A549 (cell line): ENCODE data around the gene KLHL30. TPM values are rescaled to one million over a fixed set of nuclear protein-coding genes. Genes with fewer than 3 reads are reported as not detected.

Experiments used
- ATAC-seq, 2 experiments: fragments of 200-7000 bp in 1 of 2; fragments of >200 bp in 1 of 2; cut with Nextera tagmentation in 1 of 2; cut with Tn5 transposase in 1 of 2; 3 replicates each; pipeline versions ENCODE4 v1.8.0 to v1.9.1; 2018 to 2020; ENCODE audit warnings: mild to moderate bottlenecking in 1 of 2, moderate library complexity in 1 of 2
- CTCF ChIA-PET: fragments of 300-600 bp; sonication (Branson Sonifier 250); formaldehyde crosslinking; extraction: SDS; loops from one replicate; lab custom pipeline; 2021; ENCODE audit warnings: antibody characterized with exemption, inconsistent platforms; lab: Yijun Ruan, JAX
- POLR2A ChIA-PET: fragments of 350-600 bp; formaldehyde crosslinking; extraction: SDS; loops from one replicate; lab custom pipeline; 2021; ENCODE audit warnings: antibody characterized with exemption, inconsistent platforms; lab: Yijun Ruan, JAX
- DNase-seq, 2 experiments: peaks; one replicate each; pipeline versions ENCODE4 v3.0.0 to v3.0.0-alpha.2; 2011 to 2016; ENCODE audit warnings: low read depth in 1 of 2, low spot score in 1 of 2
- FAIRE-seq: peaks from 2 replicates; lab custom pipeline; 2011; peaks lifted over from hg19 to GRCh38; lab: Jason Lieb, UNC
- H3K27ac ChIP-seq, 2 experiments: fragments of >200 bp; sonication (Bioruptor Twin); formaldehyde crosslinking; 3 replicates each; pipeline ENCODE4 v1.5.1; 2016 to 2017
- H3K4me1 ChIP-seq: fragments of >200 bp; sonication (Bioruptor Twin); formaldehyde crosslinking; 3 replicates; pipeline ENCODE4 v1.6.1; 2016
- H3K4me2 ChIP-seq: fragments of >200 bp; sonication (Bioruptor Twin); formaldehyde crosslinking; 3 replicates; pipeline ENCODE4 v1.6.1; 2016
- H3K4me3 ChIP-seq: fragments of >200 bp; sonication (Bioruptor Twin); formaldehyde crosslinking; 3 replicates; pipeline ENCODE4 v1.5.1; 2016
- H3K9me3 ChIP-seq: fragments of >200 bp; sonication (Bioruptor Twin); formaldehyde crosslinking; 3 replicates; pipeline ENCODE4 v1.6.1; 2016
- ATOH8 ChIP-seq: fragments of 250-450 bp; sonication (Bioruptor Pico); IDR thresholded peaks from 2 replicates; pipeline ENCODE4 v1.5.0; 2020; ENCODE audit warnings: low read depth, mild to moderate bottlenecking, moderate library complexity
- BCL3 ChIP-seq: fragments of >200 bp; sonication (Bioruptor Twin); formaldehyde crosslinking; IDR thresholded peaks from 3 replicates; pipeline ENCODE4 v1.6.1; 2016
- BHLHE40 ChIP-seq: IDR thresholded peaks from 2 replicates; pipeline ENCODE4 v1.6.1; 2012; ENCODE audit warnings: low read depth, low read length, inconsistent platforms
- CBX2 ChIP-seq: fragments of 200-600 bp; sonication (generic); IDR thresholded peaks from 2 replicates; pipeline ENCODE4 v1.6.1; 2016; ENCODE audit warnings: low read depth, mild to moderate bottlenecking, borderline replicate concordance
- CBX8 ChIP-seq: fragments of 200-600 bp; sonication (generic); IDR thresholded peaks from 2 replicates; pipeline ENCODE4 v1.6.1; 2016
- CEBPB ChIP-seq, 2 experiments: fragments of >200 bp in 1 of 2; sonication (Bioruptor Twin) in 1 of 2; formaldehyde crosslinking in 1 of 2; IDR thresholded peaks; 2 replicates each; pipeline ENCODE4 v1.6.1; 2012 to 2016
- CHD2 ChIP-seq: fragments of 150-350 bp; IDR thresholded peaks from 2 replicates; pipeline ENCODE4 v1.6.1; 2014; ENCODE audit warnings: low read length; ENCODE audit not compliant: partially characterized antibody
- E2F6 ChIP-seq: IDR thresholded peaks from 2 replicates; pipeline ENCODE4 v1.6.1; 2012; ENCODE audit warnings: low read depth, borderline replicate concordance
- EP300 ChIP-seq, 2 experiments: fragments of >200 bp; sonication (Bioruptor Twin); formaldehyde crosslinking; IDR thresholded peaks; 2 replicates in 1 of 2; 3 replicates in 1 of 2; pipeline ENCODE4 v1.6.1; 2016 to 2017
- FOSB ChIP-seq: fragments of 250-450 bp; sonication (Bioruptor Pico); IDR thresholded peaks from 2 replicates; pipeline ENCODE4 v1.5.0; 2020; ENCODE audit warnings: mild to moderate bottlenecking, moderate library complexity
- FOSL2 ChIP-seq, 2 experiments: fragments of 450-650 bp in 1 of 2; fragments of >200 bp in 1 of 2; sonication (Bioruptor Twin) in 1 of 2; formaldehyde crosslinking; IDR thresholded peaks; 2 replicates each; pipeline versions ENCODE4 v1.5.0 to v1.6.1; 2016 to 2020; ENCODE audit warnings: mild to moderate bottlenecking in 1 of 2, moderate library complexity in 1 of 2
- HEYL ChIP-seq: fragments of 250-450 bp; sonication (Bioruptor Pico); IDR thresholded peaks from 2 replicates; pipeline ENCODE4 v1.8.0; 2021; ENCODE audit warnings: mild to moderate bottlenecking, moderate library complexity
- JUN ChIP-seq, 2 experiments: fragments of >200 bp; sonication (Bioruptor Twin); formaldehyde crosslinking; IDR thresholded peaks; 2 replicates in 1 of 2; 3 replicates in 1 of 2; pipeline ENCODE4 v1.6.1; 2016 to 2017
- MYC ChIP-seq: IDR thresholded peaks from 2 replicates; pipeline ENCODE4 v1.6.1; 2012; ENCODE audit warnings: mild to moderate bottlenecking, inconsistent platforms, low read length, improper control_type of control experiment, borderline replicate concordance
- NPAS2 ChIP-seq: fragments of 250-450 bp; sonication (Bioruptor Pico); IDR thresholded peaks from 2 replicates; pipeline ENCODE4 v1.8.0; 2022; ENCODE audit warnings: mild to moderate bottlenecking, moderate library complexity, borderline replicate concordance
- PHF8 ChIP-seq: fragments of 200-600 bp; sonication (generic); IDR thresholded peaks from 2 replicates; pipeline ENCODE4 v1.6.1; 2016; ENCODE audit warnings: low read depth, mild to moderate bottlenecking, antibody characterized with exemption, moderate library complexity, borderline replicate concordance
- POLR2AphosphoS2 ChIP-seq: conservative IDR thresholded peaks from 2 replicates; pipeline ENCODE4 v1.6.1; 2012; ENCODE audit warnings: low read length, improper control_type of control experiment, inconsistent platforms
- RFX5 ChIP-seq: fragments of 450-650 bp; IDR thresholded peaks from 2 replicates; pipeline ENCODE4 v1.7.1; 2014; ENCODE audit warnings: antibody characterized with exemption, mild to moderate bottlenecking, moderate library complexity
- SREBF2 ChIP-seq: fragments of 450-650 bp; IDR thresholded peaks from 2 replicates; pipeline ENCODE4 v1.6.1; 2014; ENCODE audit warnings: mild to moderate bottlenecking, moderate library complexity
- TFCP2L1 ChIP-seq: fragments of 250-450 bp; sonication (Bioruptor Pico); IDR thresholded peaks from 2 replicates; pipeline ENCODE4 v1.5.0; 2021; ENCODE audit warnings: mild to moderate bottlenecking
- ZC3H11A ChIP-seq: fragments of 450-650 bp; IDR thresholded peaks from 2 replicates; pipeline ENCODE4 v1.6.1; 2014; ENCODE audit warnings: antibody characterized with exemption, mild to moderate bottlenecking
- ZFP36 ChIP-seq: fragments of 450-650 bp; IDR thresholded peaks from 2 replicates; pipeline ENCODE4 v1.6.1; 2014; ENCODE audit warnings: borderline replicate concordance; ENCODE audit not compliant: partially characterized antibody
- ZNF302 ChIP-seq: fragments of 250-450 bp; sonication (Bioruptor Pico); IDR thresholded peaks from 2 replicates; pipeline ENCODE4 v1.9.0; 2021; ENCODE audit warnings: inconsistent platforms, mild to moderate bottlenecking, moderate library complexity
- WGBS: methylation state at CpG from one replicate; pipeline ENCODE4 v1.1.6; 2017; ENCODE audit errors: missing lambda C conversion rate; 5-methylcytosine and 5-hydroxymethylcytosine counted together
- polyA plus RNA-seq, 4 experiments: library from polyadenylated mRNA; depleted of rRNA in 3 of 4; stranded (reverse); fragments of >200 nt; fragmentation: RNase III in 1 of 4; extraction: RNeasy Plus Mini Kit Qiagen cat#74134 plus additional on column Dnase treatment in 1 of 4; gene quantifications; 2 replicates in 3 of 4; 3 replicates in 1 of 4; pipeline ENCODE4 v1.2.3, GENCODE V29; 2011 to 2017

KLHL30 gene
- polyA plus RNA-seq, 2 of the 4 experiments (the other 2 are of a cell fraction): 0.04 TPM

GRCh38 chr2:238167344-238167715, 28.9 kb downstream of the KLHL30 start (continued):
- no peak for TF ChIP-seq E2F6
- no peak for TF ChIP-seq ZC3H11A
- no peak for TF ChIP-seq BCL3
- TF ChIP-seq CHD2: no peak
- no peak for TF ChIP-seq EP300 (IDR thresholded peaks at IDR 0.05)
- TF ChIP-seq TFCP2L1: no peak
- TF ChIP-seq, all 56 proteins: peak for 0

GRCh38 chr2:238167761-238168160, 29.3 kb downstream of the KLHL30 start:
- H3K4me3 ChIP-seq: no peak overlapping the region
- no peak for FAIRE-seq
- DNase-seq: no peak
- WGBS: 88% methylated on average over 8 of the region's 8 CpGs
- peak overlapping the region; percentile 88 to 89; a peak in 5 of 6 replicates for H3K27ac ChIP-seq
- no peaks in the 10 kb centered on the region for H3K9me3 ChIP-seq
- no peak overlapping the region for H3K4me2 ChIP-seq
- peaks cover 38% of the 10 kb centered on the region for H3K4me1 ChIP-seq
- CTCF ChIA-PET: interaction anchor here (1.0 kb wide), 1 partner anchor 95 kb away, joined by 3 read pairs; no protein-coding TSS in a partner anchor
- TF ChIP-seq JUN (IDR thresholded peaks at IDR 0.05): no peak
- no peak for TF ChIP-seq ZNF302 (CRISPR knock-in tag)
- no peak for TF ChIP-seq ZFP36
- TF ChIP-seq FOSL2 (IDR thresholded peaks at IDR 0.05): no peak
- TF ChIP-seq FOSL2 (CRISPR knock-in tag; IDR thresholded peaks at IDR 0.05): no peak
- no peak for TF ChIP-seq CBX2
- no peak for TF ChIP-seq HEYL
- no peak for TF ChIP-seq SREBF2
- no peak for TF ChIP-seq ZC3H11A
- TF ChIP-seq CEBPB (IDR thresholded peaks at IDR 0.05): no peak
- no peak for TF ChIP-seq E2F6
- TF ChIP-seq RFX5: no peak
- TF ChIP-seq BHLHE40: no peak
- TF ChIP-seq BCL3: no peak
- TF ChIP-seq NPAS2 (CRISPR knock-in tag): no peak
- TF ChIP-seq PHF8: no peak
- no peak for TF ChIP-seq CBX8
- TF ChIP-seq POLR2AphosphoS2: no peak
- TF ChIP-seq MYC: no peak
- TF ChIP-seq FOSB (CRISPR knock-in tag): no peak
- no peak for TF ChIP-seq ATOH8 (CRISPR knock-in tag)
- TF ChIP-seq, all 56 proteins: peak for 0
- ATAC-seq: no peak
- POLR2A ChIA-PET: interaction anchor here (0.7 kb wide), 1 partner anchor 72 kb away, joined by 3 read pairs; the partner anchor contains the start of gene HES6
